NOMO-1 treated with dmso at 0.1 percent for 144 hours (cell line): ENCODE measurements around the gene MOSPD3.
"Not testable (repeated sequence)": the region's sequence is repeated elsewhere in the genome, so short reads cannot be mapped to it uniquely, and the experiment has no call there.

Experiments used
- DNase-seq: peaks from one replicate; lab custom pipeline; 2025; ENCODE audit not compliant: unreplicated experiment; lab: John Stamatoyannopoulos, UW

MOSPD3 gene

GRCh38 chr7:100611983-100612729 lies at the start of gene MOSPD3:
Gene MOSPD3, plus strand, starts transcription at chr7:100612540. Its CDS starts 252 bp downstream, at chr7:100612792.
- peak; percentile 99 for DNase-seq

GRCh38 chr7:100563100-100563564 lies 49.2 kb upstream of the MOSPD3 start:
- DNase-seq: no peak

- DNase-seq: peak; percentile 57
Observed at GRCh38 chr7:100563809-100564400, 48.4 kb upstream of the MOSPD3 start.

- not testable (repeated sequence) for DNase-seq
Observed at GRCh38 chr7:100564405-100564804, 47.9 kb upstream of the MOSPD3 start.

- DNase-seq: no peak
Observed at GRCh38 chr7:100565133-100565571, 47.2 kb upstream of the MOSPD3 start.

- no peak for DNase-seq
Observed at GRCh38 chr7:100566018-100566531, 46.3 kb upstream of the MOSPD3 start.

- no peak for DNase-seq
Observed at GRCh38 chr7:100567031-100567730, 45.2 kb upstream of the MOSPD3 start.

GRCh38 chr7:100567751-100568175 lies 44.6 kb upstream of the MOSPD3 start:
- DNase-seq: no peak

- no peak for DNase-seq
Observed at GRCh38 chr7:100568176-100568895, 44.0 kb upstream of the MOSPD3 start.

- peak; percentile 53 for DNase-seq
Observed at GRCh38 chr7:100568896-100569844, 43.2 kb upstream of the MOSPD3 start.

GRCh38 chr7:100570954-100571828 lies 41.1 kb upstream of the MOSPD3 start:
- no peak for DNase-seq

- no peak for DNase-seq
Observed at GRCh38 chr7:100571829-100572116, 40.6 kb upstream of the MOSPD3 start.

- DNase-seq: no peak
Observed at GRCh38 chr7:100572281-100572948, 39.9 kb upstream of the MOSPD3 start.

GRCh38 chr7:100572949-100573675 lies 39.2 kb upstream of the MOSPD3 start:
- DNase-seq: no peak

GRCh38 chr7:100573691-100574361 lies 38.5 kb upstream of the MOSPD3 start, which contains the start of gene SAP25:
Gene SAP25, minus strand, starts transcription at chr7:100573900. Its CDS starts 158 bp downstream, at chr7:100573742.
- DNase-seq: no peak

- DNase-seq: no peak
Observed at GRCh38 chr7:100574362-100575205, 37.8 kb upstream of the MOSPD3 start.
